Thymus (tissue), 11 donors: Measurements from ENCODE around the gene CD302. TPM values are rescaled to one million over a fixed set of nuclear protein-coding genes. Genes with fewer than 3 reads are reported as not detected.
"Not testable (repeated sequence)": the region's sequence is repeated elsewhere in the genome, so short reads cannot be mapped to it uniquely, and the experiment has no call there.

Experiments used
- DNase-seq, 9 donors: peaks; one replicate each; pipeline ENCODE4 v3.0.0-alpha.2; 2013; ENCODE audit warnings: low spot score in 9 of 9, low read depth in 6 of 9, missing footprints in 1 of 9
- H3K27ac ChIP-seq, 2 donors: one replicate each; pipeline ENCODE4 v1.5.1; 2013; ENCODE audit warnings: control low read depth in 1 of 2, low read depth in 1 of 2, low read length in 1 of 2, mild to moderate bottlenecking in 1 of 2, moderate library complexity in 1 of 2
- H3K27me3 ChIP-seq, 2 donors: one replicate each; pipeline ENCODE4 v1.5.1; 2013; ENCODE audit warnings: low read length in 1 of 2; ENCODE audit not compliant: control insufficient read depth in 2 of 2, insufficient read depth in 1 of 2
- H3K36me3 ChIP-seq, 2 donors: one replicate each; pipeline ENCODE4 v1.5.1; 2013; ENCODE audit warnings: low read length in 1 of 2, mild to moderate bottlenecking in 1 of 2, moderate library complexity in 1 of 2; ENCODE audit not compliant: control insufficient read depth in 2 of 2, insufficient read depth in 2 of 2
- H3K4me1 ChIP-seq, 2 donors: one replicate each; pipeline ENCODE4 v1.5.1; 2013; ENCODE audit warnings: low read length in 2 of 2; ENCODE audit not compliant: control insufficient read depth in 2 of 2, insufficient read depth in 2 of 2
- H3K4me3 ChIP-seq, 2 donors: one replicate each; pipeline ENCODE4 v1.5.1; 2013; ENCODE audit warnings: low read length in 2 of 2, control low read depth in 1 of 2, mild to moderate bottlenecking in 1 of 2
- H3K9me3 ChIP-seq, 2 donors: one replicate each; pipeline ENCODE4 v1.5.1; 2013; ENCODE audit warnings: low read length in 1 of 2, mild to moderate bottlenecking in 1 of 2; ENCODE audit not compliant: control insufficient read depth in 2 of 2, insufficient read depth in 1 of 2
- WGBS: extraction: QIAGEN DNeasy Blood & Tissue Kit; methylation state at CpG from one replicate; pipeline ENCODE4 v1.1.7; 2013; 5-methylcytosine and 5-hydroxymethylcytosine counted together
- polyA plus RNA-seq: library from polyadenylated mRNA; stranded (reverse); fragments of 200-250 nt; gene quantifications from one replicate; pipeline ENCODE4 v1.2.3, GENCODE V29; 2013
- total RNA-seq: library from RNA; stranded (reverse); fragments of 120-200 nt; gene quantifications from one replicate; pipeline ENCODE4 v1.2.4, GENCODE V29; 2013
- donor health status: healthy.

CD302 gene
- total and polyA plus RNA-seq, 2 donors, result 4.6 to 13.7 TPM

DNA sequence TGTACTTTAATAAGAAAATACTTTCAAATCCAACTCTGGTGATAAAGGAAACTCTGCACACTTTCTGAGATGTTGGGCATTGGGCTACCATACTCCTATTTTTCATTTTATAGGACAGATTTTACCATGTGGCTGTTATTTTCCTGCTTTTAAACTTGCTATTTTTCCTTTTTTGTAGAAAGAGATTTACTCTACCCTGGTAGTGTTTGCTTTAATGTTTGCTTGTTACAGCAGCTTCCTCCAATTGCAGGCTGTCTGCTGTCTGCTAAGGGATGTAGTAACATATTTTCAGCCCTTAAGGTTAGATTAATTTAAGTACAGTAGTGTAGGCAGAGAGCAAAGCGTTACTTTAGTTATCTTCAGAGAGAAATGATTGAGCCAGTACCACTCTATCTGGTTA, 47.1 kb downstream of the CD302 start:
- DNase-seq, result no peak
- Histone ChIP-seq H3K9me3 (no peaks in the 10 kb centered on the region), H3K27ac (no peak overlapping the region), H3K36me3 (peaks cover 22 to 83% of the 10 kb centered on the region in 2 donors), H3K4me3 (no peak overlapping the region), H3K27me3 (no peaks in the 10 kb centered on the region), H3K4me1 (no peaks in the 10 kb centered on the region)
- 99% methylated on average over 1 of the region's 1 CpG for WGBS

DNA sequence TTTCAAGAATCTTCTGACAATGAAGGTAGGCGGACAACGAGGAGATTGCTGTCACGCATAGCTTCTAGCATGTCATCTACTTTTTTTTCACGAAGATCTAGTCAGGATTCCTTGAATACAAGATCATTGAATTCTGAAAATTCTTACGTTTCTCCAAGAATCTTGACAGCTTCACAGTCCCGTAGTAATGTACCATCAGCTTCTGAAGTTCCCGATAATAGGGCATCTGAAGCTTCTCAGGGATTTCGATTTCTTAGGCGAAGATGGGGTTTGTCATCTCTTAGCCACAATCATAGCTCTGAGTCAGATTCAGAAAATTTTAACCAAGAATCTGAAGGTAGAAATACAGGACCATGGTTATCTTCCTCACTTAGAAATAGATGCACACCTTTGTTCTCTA, 49.9 kb downstream of the CD302 start:
- WGBS, result 99% methylated on average over 9 of the region's 9 CpGs
- no peaks in the 10 kb centered on the region for H3K27me3 ChIP-seq
- H3K36me3 ChIP-seq, result peaks cover 23 to 74% of the 10 kb centered on the region in 2 donors
- DNase-seq, result no peak
- no peaks in the 10 kb centered on the region for H3K9me3 ChIP-seq
- H3K27ac ChIP-seq, result no peak overlapping the region
- H3K4me1 ChIP-seq, result no peaks in the 10 kb centered on the region
- no peak overlapping the region for H3K4me3 ChIP-seq

DNA sequence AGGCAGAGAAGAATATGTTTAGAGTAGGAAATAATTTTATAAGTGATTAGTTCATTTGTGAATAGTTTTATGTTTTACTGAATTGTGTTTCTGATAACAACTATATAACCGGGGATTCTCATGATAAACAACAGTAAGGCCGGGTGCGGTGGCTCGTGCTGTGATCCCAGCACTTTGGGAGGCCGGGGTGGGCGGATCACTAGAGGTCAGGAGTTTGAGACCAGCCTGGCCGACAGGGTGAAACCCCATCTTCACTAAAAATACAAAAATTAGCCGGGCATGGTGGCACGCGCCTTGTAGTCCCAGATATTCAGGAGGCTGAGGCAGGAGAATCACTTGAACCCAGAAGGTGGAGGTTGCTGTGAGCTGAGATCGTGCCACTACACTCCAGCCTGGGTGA, 52.8 kb downstream of the CD302 start:
- 93% methylated on average over 11 of the region's 11 CpGs for WGBS
- H3K36me3 ChIP-seq, result peaks cover 19 to 72% of the 10 kb centered on the region in 2 donors
- not testable (repeated sequence) for H3K27ac ChIP-seq, H3K4me1 ChIP-seq, H3K27me3 ChIP-seq, H3K4me3 ChIP-seq, H3K9me3 ChIP-seq, DNase-seq

DNA sequence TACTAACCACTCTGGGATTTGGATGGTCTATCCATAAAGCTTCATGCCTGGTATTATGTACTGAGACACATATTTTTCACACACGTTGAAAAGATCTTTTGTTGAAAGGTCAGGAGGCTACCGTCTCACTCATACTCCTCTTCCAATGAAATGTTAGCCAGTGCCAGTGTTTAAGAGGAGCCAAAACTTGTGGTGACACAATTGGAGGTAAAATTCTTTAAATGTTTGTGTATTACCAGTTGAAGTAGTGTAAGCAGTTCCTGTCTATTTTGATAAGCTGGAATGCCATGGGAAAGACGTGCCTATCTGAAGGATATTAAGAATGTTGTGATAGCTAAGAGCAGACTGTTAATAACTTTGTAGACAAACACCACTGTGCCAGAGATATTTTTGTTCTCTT, 53.6 kb downstream of the CD302 start:
- Histone ChIP-seq H3K27me3 (no peaks in the 10 kb centered on the region), H3K27ac (no peak overlapping the region), H3K4me1 (no peaks in the 10 kb centered on the region), H3K4me3 (no peak overlapping the region), H3K9me3 (no peaks in the 10 kb centered on the region), H3K36me3 (peaks cover 16 to 71% of the 10 kb centered on the region in 2 donors)
- 97% methylated on average over 3 of the region's 3 CpGs for WGBS
- DNase-seq, result no peak

DNA sequence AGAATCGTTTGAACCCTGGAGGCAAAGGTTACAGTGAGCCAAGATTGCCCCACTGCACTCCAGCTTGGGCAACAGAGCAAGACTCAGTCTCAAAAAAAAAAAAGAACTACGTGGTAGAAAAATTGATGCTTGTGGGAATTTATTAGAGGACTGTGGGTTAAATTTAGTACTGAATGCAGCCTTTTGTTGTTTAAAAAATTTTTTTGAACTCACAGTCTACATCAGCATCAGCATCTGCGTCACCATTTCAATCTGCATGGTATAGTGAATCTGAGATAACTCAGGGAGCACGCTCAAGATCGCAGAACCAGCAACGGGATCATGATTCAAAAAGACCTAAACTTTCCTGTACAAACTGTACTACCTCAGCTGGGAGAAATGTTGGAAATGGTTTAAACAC, 55.2 kb downstream of the CD302 start:
- Histone ChIP-seq H3K4me3 (no peak overlapping the region), H3K4me1 (no peaks in the 10 kb centered on the region), H3K27ac (no peak overlapping the region), H3K36me3 (peaks cover 19 to 73% of the 10 kb centered on the region in 2 donors), H3K27me3 (no peaks in the 10 kb centered on the region), H3K9me3 (no peaks in the 10 kb centered on the region)
- 98% methylated on average over 6 of the region's 6 CpGs for WGBS
- DNase-seq, result no peak

DNA sequence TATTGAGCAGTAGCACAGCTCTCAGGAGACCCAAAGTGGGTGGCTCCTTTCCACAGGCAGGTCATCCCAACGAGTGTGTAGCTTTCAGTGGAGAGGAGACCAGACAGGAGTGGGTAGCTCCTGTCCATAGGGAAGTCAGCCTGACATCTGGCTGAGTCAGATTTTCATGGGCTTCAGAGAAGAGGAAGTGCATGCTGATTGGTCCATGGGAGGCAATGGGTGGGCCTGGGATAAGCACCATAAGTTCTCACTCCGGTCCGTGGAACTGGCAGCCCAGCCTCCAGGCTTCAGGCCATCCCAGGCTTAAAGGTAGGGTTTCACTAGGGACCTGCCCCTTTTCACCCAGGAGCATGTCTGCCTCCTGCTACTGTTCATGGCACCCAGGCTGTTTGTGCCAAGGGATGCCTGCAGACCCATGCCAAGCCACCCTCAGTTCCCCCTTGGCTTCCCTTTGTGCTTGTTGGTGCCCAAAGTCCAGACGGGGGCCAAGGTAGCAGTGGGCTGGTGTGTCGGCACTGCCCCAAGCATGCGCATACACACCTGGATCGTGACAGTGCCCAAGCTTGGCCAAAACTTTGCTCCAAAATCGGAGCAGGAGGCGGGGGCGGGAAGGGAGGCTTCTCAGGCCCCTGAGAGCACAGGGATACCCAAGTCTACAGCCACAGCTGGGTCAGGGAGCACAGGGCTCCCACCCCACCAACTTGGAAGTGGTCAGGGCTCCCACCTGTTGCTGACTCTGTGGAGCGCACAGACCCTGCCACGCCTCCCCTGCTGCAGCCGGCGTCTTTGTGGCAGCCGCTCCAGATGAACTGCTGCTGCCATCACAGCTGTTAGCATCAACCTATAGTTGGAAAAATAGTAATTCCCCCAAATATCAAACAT, 59.3 kb downstream of the CD302 start:
- no peak for DNase-seq
- no peak overlapping the region for H3K27ac ChIP-seq
- peaks cover 25 to 77% of the 10 kb centered on the region in 2 donors for H3K36me3 ChIP-seq
- H3K27me3 ChIP-seq, result no peaks in the 10 kb centered on the region
- H3K4me1 ChIP-seq, result no peaks in the 10 kb centered on the region
- H3K9me3 ChIP-seq, result no peaks in the 10 kb centered on the region
- H3K4me3 ChIP-seq, result no peak overlapping the region
- WGBS, result 98% methylated on average over 15 of the region's 15 CpGs

DNA sequence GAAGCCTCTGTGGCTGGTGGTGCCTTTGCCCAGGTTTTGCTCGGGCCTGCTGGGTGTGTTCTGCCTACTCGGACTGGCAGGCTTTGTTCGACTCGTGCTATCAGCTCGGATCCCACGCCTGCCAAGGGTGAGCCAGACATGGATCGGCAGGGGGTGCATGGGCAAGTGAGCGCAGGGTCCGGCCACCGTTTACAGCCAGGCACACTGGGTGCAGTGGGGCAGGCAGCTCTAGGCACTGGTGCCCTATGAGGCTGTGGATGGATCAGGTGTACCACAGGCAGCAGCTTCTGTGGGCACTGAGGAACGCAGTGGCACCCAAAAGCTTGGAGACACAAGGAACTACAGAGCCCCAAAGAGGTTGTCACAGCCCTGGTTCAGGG, 60.1 kb downstream of the CD302 start:
- no peak for DNase-seq
- no peaks in the 10 kb centered on the region for H3K9me3 ChIP-seq
- WGBS, result 98% methylated on average over 11 of the region's 11 CpGs
- peaks cover 23 to 79% of the 10 kb centered on the region in 2 donors for H3K36me3 ChIP-seq
- H3K4me3 ChIP-seq, result no peak overlapping the region
- no peaks in the 10 kb centered on the region for H3K4me1 ChIP-seq
- no peak overlapping the region for H3K27ac ChIP-seq
- no peaks in the 10 kb centered on the region for H3K27me3 ChIP-seq

DNA sequence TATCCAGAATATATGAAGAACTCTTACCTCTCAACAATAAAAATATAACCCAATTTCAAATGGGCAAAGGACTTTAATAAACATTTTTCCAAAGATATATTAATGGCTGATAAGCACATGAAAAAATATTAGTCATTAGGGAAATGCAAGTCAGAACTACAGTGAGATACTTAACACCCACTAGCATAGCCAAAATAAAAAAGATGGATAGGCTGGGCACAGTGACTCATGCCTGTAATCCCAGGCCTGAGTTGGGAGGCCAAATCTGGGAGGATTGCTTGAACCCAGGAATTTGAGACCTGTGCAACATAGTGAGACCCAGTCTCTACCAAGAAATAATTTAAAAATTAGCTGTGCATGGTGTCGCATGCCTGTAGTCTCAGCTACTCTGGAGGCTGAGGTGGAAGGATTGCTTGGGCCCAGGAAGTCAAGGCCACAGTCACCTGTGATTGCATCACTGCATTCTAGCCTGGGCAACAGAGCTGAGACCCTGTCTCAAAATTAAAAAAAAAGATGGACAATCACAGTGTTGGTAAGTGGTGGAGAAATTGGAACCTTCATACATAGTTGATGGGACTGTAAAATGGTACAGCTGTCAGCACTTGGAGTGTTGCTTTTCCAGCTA, 60.6 kb downstream of the CD302 start:
- Histone ChIP-seq H3K9me3 (no peaks in the 10 kb centered on the region), H3K36me3 (peaks cover 25 to 77% of the 10 kb centered on the region in 2 donors)

DNA sequence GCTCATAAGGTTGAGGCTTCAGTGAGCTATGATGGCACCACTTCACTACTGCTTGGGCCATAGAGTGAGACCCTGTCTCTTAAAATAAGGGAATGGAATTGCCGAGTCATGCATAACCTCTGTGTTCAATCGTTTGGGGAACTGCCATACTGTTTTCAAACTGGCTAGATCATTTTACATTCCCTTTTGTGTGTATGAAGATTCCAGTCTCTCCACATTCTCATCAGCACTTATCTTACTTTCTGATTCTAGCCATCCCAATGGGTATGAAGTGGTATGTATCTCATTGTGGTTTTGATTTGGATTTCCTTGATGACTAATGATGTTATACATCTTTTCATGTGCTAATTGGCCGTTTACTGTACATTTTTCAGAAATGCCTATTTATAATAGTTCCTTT, 62.0 kb downstream of the CD302 start:
- H3K9me3 ChIP-seq, result no peaks in the 10 kb centered on the region
- no peak overlapping the region for H3K4me3 ChIP-seq
- no peaks in the 10 kb centered on the region for H3K27me3 ChIP-seq
- H3K27ac ChIP-seq, result no peak overlapping the region
- 86% methylated on average over 3 of the region's 3 CpGs for WGBS
- H3K36me3 ChIP-seq, result peaks cover 29 to 78% of the 10 kb centered on the region in 2 donors
- DNase-seq, result no peak
- H3K4me1 ChIP-seq, result no peaks in the 10 kb centered on the region

More for the DNA sequence above, 60.6 kb downstream of the CD302 start:
- WGBS, result 100% methylated on average over 1 of the region's 1 CpG
- Histone ChIP-seq H3K4me1 (no peaks in the 10 kb centered on the region), H3K27ac (no peak overlapping the region), H3K27me3 (no peaks in the 10 kb centered on the region), H3K4me3 (no peak overlapping the region)
- DNase-seq, result no peak
